GM12878 (cell line): Measurements from ENCODE around the gene FZR1. TPM values are rescaled to one million over a fixed set of nuclear protein-coding genes. Genes with fewer than 3 reads are reported as not detected.

Source experiments
- ATF7 ChIP-seq: fragments of 450-650 bp; IDR thresholded peaks from 2 replicates; pipeline ENCODE4 v1.6.1; 2016; ENCODE audit warnings: low read depth, mild to moderate bottlenecking
- JUNB ChIP-seq: IDR thresholded peaks from 2 replicates; pipeline ENCODE4 v1.6.1; 2016; ENCODE audit warnings: antibody characterized with exemption, mild to moderate bottlenecking
- MYB ChIP-seq: fragments of 150-350 bp; IDR thresholded peaks from 2 replicates; pipeline ENCODE4 v1.6.1; 2014; ENCODE audit warnings: mild to moderate bottlenecking, low read depth, low read length, borderline replicate concordance
- NBN ChIP-seq: fragments of 450-650 bp; IDR thresholded peaks from 2 replicates; pipeline ENCODE4 v1.6.1; 2016
- NR2C2 ChIP-seq: IDR thresholded peaks from 2 replicates; pipeline ENCODE4 v1.6.1; 2011; ENCODE audit warnings: borderline replicate concordance, low read depth; ENCODE audit not compliant: control insufficient read depth, insufficient read length
- SRF ChIP-seq, 2 experiments: IDR thresholded peaks; 2 replicates each; pipeline ENCODE4 v1.6.1; 2011; ENCODE audit warnings: low read depth in 2 of 2, low read length in 2 of 2, mild to moderate bottlenecking in 1 of 2, moderate library complexity in 1 of 2
- polyA plus RNA-seq, 11 experiments: library from polyadenylated mRNA; depleted of rRNA in 4 of 11; unstranded in 6 of 11; stranded (reverse) in 5 of 11; fragments of >200 nt; fragmentation: Nextera tagmentation in 4 of 11; fragmentation: Illumina TruSeq in 1 of 11; extraction: Ambion mirVana in 4 of 11; extraction: Trizol in 1 of 11; gene quantifications; 1 replicate in 1 of 11; 2 replicates in 10 of 11; pipeline versions ENCODE4 v1.2.1 to v1.2.3, GENCODE V29; 2011 to 2016; ENCODE audit warnings: inconsistent platforms in 2 of 11, missing spikeins in 2 of 11, low read depth in 1 of 11
- total RNA-seq, 4 experiments: library from RNA; depleted of rRNA in 3 of 4; stranded (reverse); fragments of >200 nt in 3 of 4; fragmentation: Illumina TruSeq in 1 of 4; extraction: Trizol in 1 of 4; gene quantifications; 2 replicates each; pipeline versions ENCODE4 v1.2.1 to v1.2.3, GENCODE V29; 2013 to 2021
- TF ChIP-seq, protein P1 (sequence below): fragments of 450-650 bp; IDR thresholded peaks from 2 replicates; pipeline ENCODE4 v1.6.1; 2017; ENCODE audit warnings: mild to moderate bottlenecking, low read depth, inconsistent platforms; ENCODE audit not compliant: poor library complexity, severe bottlenecking
- TF ChIP-seq, protein P2 (sequence below): IDR thresholded peaks from 2 replicates; pipeline ENCODE4 v1.6.1; 2011; ENCODE audit warnings: low read depth, mild to moderate bottlenecking, low read length, moderate library complexity, borderline replicate concordance; ENCODE audit errors: extremely low read depth
- TF ChIP-seq, protein P3 (sequence below): fragments of 450-650 bp; IDR thresholded peaks from 2 replicates; pipeline ENCODE4 v1.6.1; 2017; ENCODE audit warnings: low read depth, mild to moderate bottlenecking, moderate library complexity
- TF ChIP-seq, protein P4 (sequence below): IDR thresholded peaks from 2 replicates; pipeline ENCODE4 v1.6.1; 2012; ENCODE audit warnings: low read depth, low read length, improper control_type of control experiment
- TF ChIP-seq, protein P5 (sequence below): IDR thresholded peaks from 2 replicates; pipeline ENCODE4 v1.6.1; 2011; ENCODE audit warnings: borderline replicate concordance, low read depth, mild to moderate bottlenecking, moderate library complexity, low read length; ENCODE audit not compliant: insufficient read depth, poor library complexity, severe bottlenecking
- TF ChIP-seq, protein P6 (sequence below): fragments of 450-650 bp; IDR thresholded peaks from 2 replicates; pipeline ENCODE4 v1.6.1; 2017; ENCODE audit warnings: mild to moderate bottlenecking, moderate library complexity
- TF ChIP-seq, protein P7 (sequence below): fragments of 150-350 bp; IDR thresholded peaks from 2 replicates; pipeline ENCODE4 v1.6.1; 2016; ENCODE audit warnings: low read depth, low read length

Gene FZR1
- total and polyA plus RNA-seq, 10 of the 15 experiments (the other 5 are each of a cell fraction or from before 2014, with no cell fraction given), result 0.11 to 44.2 (median 29.3) TPM

DNA sequence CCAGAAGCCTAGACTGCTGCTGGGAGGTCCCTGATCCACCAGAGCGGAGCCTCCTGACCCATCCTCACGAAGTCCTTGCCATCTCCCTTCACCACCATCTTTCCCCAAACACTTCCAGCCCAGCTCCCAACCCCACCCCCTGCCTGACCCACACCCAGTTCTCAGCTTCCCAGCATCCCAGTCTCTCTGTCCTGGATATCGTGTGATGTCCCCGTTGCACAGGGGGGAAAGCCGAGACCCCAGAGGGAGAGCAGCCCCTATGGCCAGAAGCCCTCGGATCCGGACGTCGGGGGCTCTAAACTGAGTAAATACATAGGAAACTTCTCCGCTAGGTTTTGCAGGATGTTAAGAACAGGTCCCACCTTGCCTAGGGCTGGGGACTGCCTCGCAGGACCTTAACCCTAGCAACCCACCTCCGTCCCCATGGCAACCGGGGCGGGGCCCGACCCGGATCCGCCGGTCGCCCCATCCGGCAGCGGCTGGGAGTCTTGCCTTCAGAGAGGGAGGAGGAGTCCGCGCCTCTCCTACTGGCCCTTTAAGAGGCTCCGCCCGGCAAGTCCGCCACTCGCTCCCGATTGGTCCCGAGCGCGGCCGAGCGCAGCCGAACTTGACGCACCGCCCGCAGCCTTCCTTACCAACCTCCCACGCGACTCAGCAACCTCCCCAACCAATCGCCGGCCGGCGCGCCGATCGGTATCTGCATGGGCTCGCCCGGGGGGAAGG is 66.2 kb downstream of the FZR1 start (continued):
- TF ChIP-seq, protein P1, sequence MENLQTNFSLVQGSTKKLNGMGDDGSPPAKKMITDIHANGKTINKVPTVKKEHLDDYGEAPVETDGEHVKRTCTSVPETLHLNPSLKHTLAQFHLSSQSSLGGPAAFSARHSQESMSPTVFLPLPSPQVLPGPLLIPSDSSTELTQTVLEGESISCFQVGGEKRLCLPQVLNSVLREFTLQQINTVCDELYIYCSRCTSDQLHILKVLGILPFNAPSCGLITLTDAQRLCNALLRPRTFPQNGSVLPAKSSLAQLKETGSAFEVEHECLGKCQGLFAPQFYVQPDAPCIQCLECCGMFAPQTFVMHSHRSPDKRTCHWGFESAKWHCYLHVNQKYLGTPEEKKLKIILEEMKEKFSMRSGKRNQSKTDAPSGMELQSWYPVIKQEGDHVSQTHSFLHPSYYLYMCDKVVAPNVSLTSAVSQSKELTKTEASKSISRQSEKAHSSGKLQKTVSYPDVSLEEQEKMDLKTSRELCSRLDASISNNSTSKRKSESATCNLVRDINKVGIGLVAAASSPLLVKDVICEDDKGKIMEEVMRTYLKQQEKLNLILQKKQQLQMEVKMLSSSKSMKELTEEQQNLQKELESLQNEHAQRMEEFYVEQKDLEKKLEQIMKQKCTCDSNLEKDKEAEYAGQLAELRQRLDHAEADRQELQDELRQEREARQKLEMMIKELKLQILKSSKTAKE, result no peak
- TF ChIP-seq, protein P2, sequence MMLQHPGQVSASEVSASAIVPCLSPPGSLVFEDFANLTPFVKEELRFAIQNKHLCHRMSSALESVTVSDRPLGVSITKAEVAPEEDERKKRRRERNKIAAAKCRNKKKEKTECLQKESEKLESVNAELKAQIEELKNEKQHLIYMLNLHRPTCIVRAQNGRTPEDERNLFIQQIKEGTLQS, result no peak
- no peak for TF ChIP-seq ATF7
- TF ChIP-seq NBN, result no peak
- TF ChIP-seq, protein P3, sequence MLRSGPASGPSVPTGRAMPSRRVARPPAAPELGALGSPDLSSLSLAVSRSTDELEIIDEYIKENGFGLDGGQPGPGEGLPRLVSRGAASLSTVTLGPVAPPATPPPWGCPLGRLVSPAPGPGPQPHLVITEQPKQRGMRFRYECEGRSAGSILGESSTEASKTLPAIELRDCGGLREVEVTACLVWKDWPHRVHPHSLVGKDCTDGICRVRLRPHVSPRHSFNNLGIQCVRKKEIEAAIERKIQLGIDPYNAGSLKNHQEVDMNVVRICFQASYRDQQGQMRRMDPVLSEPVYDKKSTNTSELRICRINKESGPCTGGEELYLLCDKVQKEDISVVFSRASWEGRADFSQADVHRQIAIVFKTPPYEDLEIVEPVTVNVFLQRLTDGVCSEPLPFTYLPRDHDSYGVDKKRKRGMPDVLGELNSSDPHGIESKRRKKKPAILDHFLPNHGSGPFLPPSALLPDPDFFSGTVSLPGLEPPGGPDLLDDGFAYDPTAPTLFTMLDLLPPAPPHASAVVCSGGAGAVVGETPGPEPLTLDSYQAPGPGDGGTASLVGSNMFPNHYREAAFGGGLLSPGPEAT, result peak; percentile 81
- TF ChIP-seq, protein P4, sequence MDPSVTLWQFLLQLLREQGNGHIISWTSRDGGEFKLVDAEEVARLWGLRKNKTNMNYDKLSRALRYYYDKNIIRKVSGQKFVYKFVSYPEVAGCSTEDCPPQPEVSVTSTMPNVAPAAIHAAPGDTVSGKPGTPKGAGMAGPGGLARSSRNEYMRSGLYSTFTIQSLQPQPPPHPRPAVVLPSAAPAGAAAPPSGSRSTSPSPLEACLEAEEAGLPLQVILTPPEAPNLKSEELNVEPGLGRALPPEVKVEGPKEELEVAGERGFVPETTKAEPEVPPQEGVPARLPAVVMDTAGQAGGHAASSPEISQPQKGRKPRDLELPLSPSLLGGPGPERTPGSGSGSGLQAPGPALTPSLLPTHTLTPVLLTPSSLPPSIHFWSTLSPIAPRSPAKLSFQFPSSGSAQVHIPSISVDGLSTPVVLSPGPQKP, result no peak
- no peak for TF ChIP-seq MYB
- TF ChIP-seq, protein P5, sequence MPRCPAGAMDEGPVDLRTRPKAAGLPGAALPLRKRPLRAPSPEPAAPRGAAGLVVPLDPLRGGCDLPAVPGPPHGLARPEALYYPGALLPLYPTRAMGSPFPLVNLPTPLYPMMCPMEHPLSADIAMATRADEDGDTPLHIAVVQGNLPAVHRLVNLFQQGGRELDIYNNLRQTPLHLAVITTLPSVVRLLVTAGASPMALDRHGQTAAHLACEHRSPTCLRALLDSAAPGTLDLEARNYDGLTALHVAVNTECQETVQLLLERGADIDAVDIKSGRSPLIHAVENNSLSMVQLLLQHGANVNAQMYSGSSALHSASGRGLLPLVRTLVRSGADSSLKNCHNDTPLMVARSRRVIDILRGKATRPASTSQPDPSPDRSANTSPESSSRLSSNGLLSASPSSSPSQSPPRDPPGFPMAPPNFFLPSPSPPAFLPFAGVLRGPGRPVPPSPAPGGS, result no peak
- TF ChIP-seq NR2C2, result no peak
- TF ChIP-seq SRF (IDR thresholded peaks at IDR 0.05; ENCODE audit: low read depth in 2 of 2, low read length in 2 of 2), result no peak
- TF ChIP-seq JUNB, result no peak
- TF ChIP-seq, protein P6, sequence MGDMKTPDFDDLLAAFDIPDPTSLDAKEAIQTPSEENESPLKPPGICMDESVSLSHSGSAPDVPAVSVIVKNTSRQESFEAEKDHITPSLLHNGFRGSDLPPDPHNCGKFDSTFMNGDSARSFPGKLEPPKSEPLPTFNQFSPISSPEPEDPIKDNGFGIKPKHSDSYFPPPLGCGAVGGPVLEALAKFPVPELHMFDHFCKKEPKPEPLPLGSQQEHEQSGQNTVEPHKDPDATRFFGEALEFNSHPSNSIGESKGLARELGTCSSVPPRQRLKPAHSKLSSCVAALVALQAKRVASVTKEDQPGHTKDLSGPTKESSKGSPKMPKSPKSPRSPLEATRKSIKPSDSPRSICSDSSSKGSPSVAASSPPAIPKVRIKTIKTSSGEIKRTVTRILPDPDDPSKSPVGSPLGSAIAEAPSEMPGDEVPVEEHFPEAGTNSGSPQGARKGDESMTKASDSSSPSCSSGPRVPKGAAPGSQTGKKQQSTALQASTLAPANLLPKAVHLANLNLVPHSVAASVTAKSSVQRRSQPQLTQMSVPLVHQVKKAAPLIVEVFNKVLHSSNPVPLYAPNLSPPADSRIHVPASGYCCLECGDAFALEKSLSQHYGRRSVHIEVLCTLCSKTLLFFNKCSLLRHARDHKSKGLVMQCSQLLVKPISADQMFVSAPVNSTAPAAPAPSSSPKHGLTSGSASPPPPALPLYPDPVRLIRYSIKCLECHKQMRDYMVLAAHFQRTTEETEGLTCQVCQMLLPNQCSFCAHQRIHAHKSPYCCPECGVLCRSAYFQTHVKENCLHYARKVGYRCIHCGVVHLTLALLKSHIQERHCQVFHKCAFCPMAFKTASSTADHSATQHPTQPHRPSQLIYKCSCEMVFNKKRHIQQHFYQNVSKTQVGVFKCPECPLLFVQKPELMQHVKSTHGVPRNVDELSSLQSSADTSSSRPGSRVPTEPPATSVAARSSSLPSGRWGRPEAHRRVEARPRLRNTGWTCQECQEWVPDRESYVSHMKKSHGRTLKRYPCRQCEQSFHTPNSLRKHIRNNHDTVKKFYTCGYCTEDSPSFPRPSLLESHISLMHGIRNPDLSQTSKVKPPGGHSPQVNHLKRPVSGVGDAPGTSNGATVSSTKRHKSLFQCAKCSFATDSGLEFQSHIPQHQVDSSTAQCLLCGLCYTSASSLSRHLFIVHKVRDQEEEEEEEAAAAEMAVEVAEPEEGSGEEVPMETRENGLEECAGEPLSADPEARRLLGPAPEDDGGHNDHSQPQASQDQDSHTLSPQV, result no peak
- TF ChIP-seq, protein P7, sequence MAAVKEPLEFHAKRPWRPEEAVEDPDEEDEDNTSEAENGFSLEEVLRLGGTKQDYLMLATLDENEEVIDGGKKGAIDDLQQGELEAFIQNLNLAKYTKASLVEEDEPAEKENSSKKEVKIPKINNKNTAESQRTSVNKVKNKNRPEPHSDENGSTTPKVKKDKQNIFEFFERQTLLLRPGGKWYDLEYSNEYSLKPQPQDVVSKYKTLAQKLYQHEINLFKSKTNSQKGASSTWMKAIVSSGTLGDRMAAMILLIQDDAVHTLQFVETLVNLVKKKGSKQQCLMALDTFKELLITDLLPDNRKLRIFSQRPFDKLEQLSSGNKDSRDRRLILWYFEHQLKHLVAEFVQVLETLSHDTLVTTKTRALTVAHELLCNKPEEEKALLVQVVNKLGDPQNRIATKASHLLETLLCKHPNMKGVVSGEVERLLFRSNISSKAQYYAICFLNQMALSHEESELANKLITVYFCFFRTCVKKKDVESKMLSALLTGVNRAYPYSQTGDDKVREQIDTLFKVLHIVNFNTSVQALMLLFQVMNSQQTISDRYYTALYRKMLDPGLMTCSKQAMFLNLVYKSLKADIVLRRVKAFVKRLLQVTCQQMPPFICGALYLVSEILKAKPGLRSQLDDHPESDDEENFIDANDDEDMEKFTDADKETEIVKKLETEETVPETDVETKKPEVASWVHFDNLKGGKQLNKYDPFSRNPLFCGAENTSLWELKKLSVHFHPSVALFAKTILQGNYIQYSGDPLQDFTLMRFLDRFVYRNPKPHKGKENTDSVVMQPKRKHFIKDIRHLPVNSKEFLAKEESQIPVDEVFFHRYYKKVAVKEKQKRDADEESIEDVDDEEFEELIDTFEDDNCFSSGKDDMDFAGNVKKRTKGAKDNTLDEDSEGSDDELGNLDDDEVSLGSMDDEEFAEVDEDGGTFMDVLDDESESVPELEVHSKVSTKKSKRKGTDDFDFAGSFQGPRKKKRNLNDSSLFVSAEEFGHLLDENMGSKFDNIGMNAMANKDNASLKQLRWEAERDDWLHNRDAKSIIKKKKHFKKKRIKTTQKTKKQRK, result no peak
